OCI-LY3 (cell line): ENCODE results near the gene ALOX12B.

ENCODE experiments used
- H2AFZ ChIP-seq: fragments of 200-600, 300-600 bp; shearing (Covaris generic); 2 replicates; pipeline ENCODE4 v1.6.0; 2014; ENCODE audit warnings: antibody characterized with exemption, low read depth, low read length
- H3K27ac ChIP-seq: fragments of 200-600, 300-600 bp; sonication (generic); 2 replicates; pipeline ENCODE4 v1.5.1; 2014; ENCODE audit warnings: mild to moderate bottlenecking, low read length, moderate library complexity, mixed read lengths
- H3K27me3 ChIP-seq: fragments of 200-600, 300-600 bp; sonication (generic); 2 replicates; pipeline ENCODE4 v1.6.1; 2014; ENCODE audit warnings: low read depth, low read length, mixed read lengths
- H3K36me3 ChIP-seq: fragments of 200-600, 300-600 bp; sonication (generic); replicated peaks from 2 replicates; pipeline ENCODE3; 2014; ENCODE audit warnings: low read depth, low read length, mixed read lengths
- H3K4me1 ChIP-seq: fragments of 300-600, 200-600 bp; sonication (generic); 2 replicates; pipeline ENCODE4 v1.6.1; 2014; ENCODE audit warnings: low read length, mixed read lengths
- H3K4me2 ChIP-seq: fragments of 200-600, 300-600 bp; sonication (generic); 2 replicates; pipeline ENCODE4 v1.6.1; 2014; ENCODE audit warnings: low read length, mixed read lengths
- H3K4me3 ChIP-seq: fragments of 300-600, 200-600 bp; sonication (generic); 2 replicates; pipeline ENCODE4 v1.5.1; 2014; ENCODE audit warnings: antibody characterized with exemption, mild to moderate bottlenecking, low read length, moderate library complexity
- H3K79me2 ChIP-seq: fragments of 300-600, 200-600 bp; shearing (Covaris generic); 2 replicates; pipeline ENCODE4 v1.6.1; 2014; ENCODE audit warnings: mild to moderate bottlenecking, low read length, mixed read lengths
- H3K9ac ChIP-seq: fragments of 300-600, 200-600 bp; shearing (Covaris generic); 2 replicates; pipeline ENCODE4 v1.6.0; 2014; ENCODE audit warnings: mild to moderate bottlenecking, low read length, moderate library complexity
- H3K9me3 ChIP-seq: fragments of 200-600, 300-600 bp; shearing (Covaris generic); 2 replicates; pipeline ENCODE4 v1.6.1; 2014; ENCODE audit warnings: low read length, mixed read lengths; ENCODE audit not compliant: insufficient read depth
- H4K20me1 ChIP-seq: fragments of 200-600, 300-600 bp; sonication (generic); 2 replicates; pipeline ENCODE4 v1.6.1; 2016; ENCODE audit warnings: low read length, mixed read lengths; ENCODE audit not compliant: insufficient read depth
- EZH2phosphoT487 ChIP-seq: fragments of 200-600 bp; shearing (Covaris generic); IDR thresholded peaks from 2 replicates; pipeline ENCODE4 v1.6.1; 2018; ENCODE audit warnings: antibody characterized with exemption, mixed run types, low read depth
- TF ChIP-seq, protein P1 (sequence below): fragments of 200-600, 300-600 bp; sonication (generic); IDR thresholded peaks from 2 replicates; pipeline ENCODE4 v1.5.1; 2014; ENCODE audit warnings: antibody characterized with exemption, low read length, low read depth

Gene ALOX12B

DNA sequence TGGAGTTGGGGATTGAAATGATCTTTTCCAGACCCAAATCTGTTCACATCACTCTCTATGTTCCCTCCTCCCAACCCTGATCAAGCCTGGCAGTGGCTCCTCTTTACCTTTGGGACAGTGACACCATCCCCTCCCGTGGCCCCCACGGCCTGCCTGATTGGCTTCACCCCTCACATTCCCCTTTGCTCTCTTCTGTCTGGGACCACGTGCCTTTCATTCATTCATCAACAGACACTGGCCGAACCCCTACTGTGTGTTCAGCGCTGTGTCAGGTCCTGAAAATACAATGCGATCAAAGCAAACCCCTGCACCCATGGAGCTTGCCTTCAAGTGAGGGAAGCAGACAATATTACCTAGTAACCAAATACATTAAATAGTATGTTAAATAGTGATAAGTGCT is 2.2 kb upstream of the ALOX12B start:
- no peak for TF ChIP-seq EZH2phosphoT487
- TF ChIP-seq, protein P1, sequence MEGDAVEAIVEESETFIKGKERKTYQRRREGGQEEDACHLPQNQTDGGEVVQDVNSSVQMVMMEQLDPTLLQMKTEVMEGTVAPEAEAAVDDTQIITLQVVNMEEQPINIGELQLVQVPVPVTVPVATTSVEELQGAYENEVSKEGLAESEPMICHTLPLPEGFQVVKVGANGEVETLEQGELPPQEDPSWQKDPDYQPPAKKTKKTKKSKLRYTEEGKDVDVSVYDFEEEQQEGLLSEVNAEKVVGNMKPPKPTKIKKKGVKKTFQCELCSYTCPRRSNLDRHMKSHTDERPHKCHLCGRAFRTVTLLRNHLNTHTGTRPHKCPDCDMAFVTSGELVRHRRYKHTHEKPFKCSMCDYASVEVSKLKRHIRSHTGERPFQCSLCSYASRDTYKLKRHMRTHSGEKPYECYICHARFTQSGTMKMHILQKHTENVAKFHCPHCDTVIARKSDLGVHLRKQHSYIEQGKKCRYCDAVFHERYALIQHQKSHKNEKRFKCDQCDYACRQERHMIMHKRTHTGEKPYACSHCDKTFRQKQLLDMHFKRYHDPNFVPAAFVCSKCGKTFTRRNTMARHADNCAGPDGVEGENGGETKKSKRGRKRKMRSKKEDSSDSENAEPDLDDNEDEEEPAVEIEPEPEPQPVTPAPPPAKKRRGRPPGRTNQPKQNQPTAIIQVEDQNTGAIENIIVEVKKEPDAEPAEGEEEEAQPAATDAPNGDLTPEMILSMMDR: no peak
- Histone ChIP-seq H3K4me2 (no peak overlapping the region), H3K36me3 (no peaks in the 10 kb centered on the region), H3K79me2 (no peaks in the 10 kb centered on the region), H4K20me1 (no peaks in the 10 kb centered on the region), H3K9ac (no peak overlapping the region), H3K4me1 (peaks cover 15% of the 10 kb centered on the region), H2AFZ (no peak overlapping the region), H3K27ac (no peak overlapping the region), H3K4me3 (no peak overlapping the region), H3K27me3 (peaks cover 6% of the 10 kb centered on the region; the same call in 1 of the 2 replicates), H3K9me3 (no peaks in the 10 kb centered on the region)

- no peak overlapping the region for H3K4me3 ChIP-seq
- H3K27me3 ChIP-seq: peaks cover 6% of the 10 kb centered on the region; the same call in 1 of the 2 replicates
- TF ChIP-seq, protein P1: no peak
- no peak for TF ChIP-seq EZH2phosphoT487
- no peak overlapping the region for H3K27ac ChIP-seq
- no peak overlapping the region for H3K4me2 ChIP-seq
- no peak overlapping the region for H3K9ac ChIP-seq
- H3K36me3 ChIP-seq: no peaks in the 10 kb centered on the region
- H3K4me1 ChIP-seq: peaks cover 15% of the 10 kb centered on the region
- no peaks in the 10 kb centered on the region for H3K9me3 ChIP-seq
- H2AFZ ChIP-seq: no peak overlapping the region
- no peaks in the 10 kb centered on the region for H3K79me2 ChIP-seq
- no peaks in the 10 kb centered on the region for H4K20me1 ChIP-seq
Observed at GRCh38 chr17:8087952-8088230, 375 bp upstream of the ALOX12B start.

GRCh38 chr17:8084250-8084649 is 3.3 kb downstream of the ALOX12B start:
- Histone ChIP-seq H3K27me3 (peaks cover 8% of the 10 kb centered on the region; the same call in 1 of the 2 replicates), H3K9ac (no peak overlapping the region), H3K4me2 (no peak overlapping the region), H2AFZ (no peak overlapping the region), H3K4me3 (no peak overlapping the region), H3K36me3 (no peaks in the 10 kb centered on the region), H3K79me2 (no peaks in the 10 kb centered on the region), H3K4me1 (peaks cover 5% of the 10 kb centered on the region), H4K20me1 (no peaks in the 10 kb centered on the region), H3K27ac (no peak overlapping the region), H3K9me3 (no peaks in the 10 kb centered on the region)
- TF ChIP-seq, protein P1: no peak
- no peak for TF ChIP-seq EZH2phosphoT487

DNA sequence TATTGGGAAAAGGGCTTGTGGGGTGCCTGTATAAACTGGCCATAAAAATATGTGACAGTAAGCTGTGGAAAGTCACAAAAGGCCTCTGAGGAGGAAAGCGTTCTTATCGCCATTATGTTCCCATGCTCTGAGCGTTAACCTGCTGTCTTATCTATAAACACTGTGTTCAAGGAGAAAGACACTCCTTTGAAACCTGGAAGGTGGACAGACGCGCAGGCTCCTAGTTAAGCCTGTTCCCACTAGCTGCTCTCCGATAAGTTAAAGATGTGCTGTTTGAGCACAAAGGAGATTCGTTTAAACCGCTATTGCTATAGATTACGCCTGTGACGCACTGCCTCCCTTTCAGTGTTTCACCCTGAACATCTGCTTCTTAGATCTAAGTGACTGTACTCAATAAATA is 5.2 kb downstream of the ALOX12B start:
- Histone ChIP-seq H3K9me3 (no peaks in the 10 kb centered on the region), H3K27ac (no peak overlapping the region), H3K9ac (no peak overlapping the region), H3K4me2 (no peak overlapping the region), H3K36me3 (no peaks in the 10 kb centered on the region), H2AFZ (no peak overlapping the region), H3K79me2 (no peaks in the 10 kb centered on the region), H3K27me3 (0 out of 2 replicates have a peak, but pooled peaks cover 5% of the 10 kb centered on the region), H3K4me1 (peaks cover 5% of the 10 kb centered on the region), H3K4me3 (no peak overlapping the region), H4K20me1 (no peaks in the 10 kb centered on the region)
- TF ChIP-seq, protein P1: no peak
